Measurements from ENCODE around the gene C6orf62. TPM values are rescaled to one million over a fixed set of nuclear protein-coding genes. Genes with fewer than 3 reads are reported as not detected.

Gene C6orf62
- total RNA-seq, result 89.9 and 116 TPM in 2 replicates

GRCh38 chr6:24719125-24719971, at the start of gene C6orf62:
TSS of gene C6orf62 (minus strand) at chr6:24719154. CDS start at chr6:24718668, 486 bp downstream.

GRCh38 chr6:24666641-24667377, 52.1 kb downstream of the C6orf62 start, which contains the start of the genes ACOT13 and TDP2:
TSS of gene ACOT13 (plus strand) at chr6:24667077. CDS start at chr6:24667264, 187 bp downstream.
TSS of gene TDP2 (minus strand) at chr6:24666899. CDS start at chr6:24666862, 37 bp downstream.

Other genes with a start within 250 kb of the C6orf62 start
- 1.8 TPM in 1 of 2 replicates, not detected in the other for gene GPLD1, start 229.6 kb downstream of the C6orf62 start, total RNA-seq
- 1.4 and 1.6 TPM in 2 replicates for gene ALDH5A1, start 224.2 kb downstream of the C6orf62 start, total RNA-seq
- gene KIAA0319, start 73.0 kb downstream of the C6orf62 start, total RNA-seq, result not detected in 2 replicates
- gene TDP2, start 52.3 kb downstream of the C6orf62 start, total RNA-seq, result 13.4 and 16.4 TPM in 2 replicates
- 3.1 and 3.2 TPM in 2 replicates for gene ACOT13, start 52.1 kb downstream of the C6orf62 start, total RNA-seq
- 11.0 and 11.7 TPM in 2 replicates for gene GMNN, start 55.8 kb upstream of the C6orf62 start, total RNA-seq
- not detected in 2 replicates for gene ARMH2, start 79.8 kb upstream of the C6orf62 start, total RNA-seq
- 6.0 and 9.2 TPM in 2 replicates for gene RIPOR2, start 216.8 kb upstream of the C6orf62 start, total RNA-seq

Measured in cardiac atrium fibroblast (primary cell).